IMR-90 (cell line): ENCODE data around the gene MED12. TPM values are rescaled to one million over a fixed set of nuclear protein-coding genes. Genes with fewer than 3 reads are reported as not detected.
A peak's percentile ranks its signal among the peaks of the same experiment; 100 is the strongest.

ENCODE experiments used
- ATAC-seq: fragments of 200-7000 bp; cut with Tn5 transposase; 2 replicates; pipeline ENCODE4 v1.9.1; 2020; ENCODE audit warnings: low read depth, mild to moderate bottlenecking, moderate library complexity
- BruUV-seq: library from RNA; stranded (reverse); fragments of 400-500 nt; replicated peaks from 2 replicates; lab custom pipeline; 2021; lab: Mats Ljungman, UMichigan
- CTCF ChIA-PET: fragments of 300-600 bp; formaldehyde crosslinking; extraction: SDS; loops from one replicate; lab custom pipeline; 2021; ENCODE audit warnings: antibody characterized with exemption; lab: Yijun Ruan, JAX
- POLR2A ChIA-PET: fragments of 300-600 bp; sonication (Branson Sonifier 250); formaldehyde crosslinking; loops from one replicate; lab custom pipeline; 2022; ENCODE audit warnings: antibody characterized with exemption; ENCODE audit not compliant: unreplicated experiment; lab: Charles Lee
- DNase-seq: peaks from one replicate; pipeline ENCODE4 v3.0.0; 2013
- H2AFZ ChIP-seq: replicated peaks from 2 replicates; pipeline ENCODE3; 2013; ENCODE audit warnings: low read length, mild to moderate bottlenecking; ENCODE audit not compliant: poor library complexity
- H2AK5ac ChIP-seq: 2 replicates; pipeline ENCODE4 v1.6.1; 2013; ENCODE audit warnings: low read depth, low read length, inconsistent platforms
- H2AK9ac ChIP-seq: replicated peaks from 2 replicates; pipeline ENCODE3; 2013; ENCODE audit warnings: mild to moderate bottlenecking, low read depth, low read length, moderate library complexity; ENCODE audit not compliant: poor library complexity
- H2BK120ac ChIP-seq: 2 replicates; pipeline ENCODE4 v1.6.1; 2013; ENCODE audit warnings: low read depth, low read length, inconsistent platforms
- H2BK15ac ChIP-seq: 3 replicates; pipeline ENCODE4 v1.6.1; 2013; ENCODE audit warnings: low read depth, low read length, inconsistent platforms
- H2BK20ac ChIP-seq: 2 replicates; pipeline ENCODE4 v1.6.1; 2013; ENCODE audit warnings: low read depth, mild to moderate bottlenecking, inconsistent platforms, low read length, moderate library complexity
- H2BK5ac ChIP-seq: 2 replicates; pipeline ENCODE4 v1.6.1; 2013; ENCODE audit warnings: mild to moderate bottlenecking, low read depth, low read length, inconsistent platforms; ENCODE audit not compliant: poor library complexity, severe bottlenecking
- H3K14ac ChIP-seq: replicated peaks from 2 replicates; pipeline ENCODE4 v1.6.1; 2013; ENCODE audit warnings: low read depth, low read length, inconsistent platforms
- H3K18ac ChIP-seq: 2 replicates; pipeline ENCODE4 v1.6.1; 2013; ENCODE audit warnings: low read depth, low read length, control low read depth
- H3K23ac ChIP-seq: 2 replicates; pipeline ENCODE4 v1.6.1; 2013; ENCODE audit warnings: low read depth, low read length, inconsistent platforms
- H3K27ac ChIP-seq: 2 replicates; pipeline ENCODE4 v1.5.1; 2013; ENCODE audit warnings: mild to moderate bottlenecking, control low read depth, low read length; ENCODE audit not compliant: insufficient read depth
- H3K27me3 ChIP-seq: 2 replicates; pipeline ENCODE4 v1.6.1; 2013; ENCODE audit warnings: low read length; ENCODE audit not compliant: control insufficient read depth, insufficient read depth
- H3K36me3 ChIP-seq: 2 replicates; pipeline ENCODE4 v1.6.1; 2013; ENCODE audit warnings: low read length, mixed read lengths; ENCODE audit not compliant: control insufficient read depth, insufficient read depth
- H3K4ac ChIP-seq: 2 replicates; pipeline ENCODE4 v1.6.1; 2013; ENCODE audit warnings: low read depth, low read length, inconsistent platforms
- H3K4me1 ChIP-seq: 2 replicates; pipeline ENCODE4 v1.6.1; 2013; ENCODE audit warnings: low read length, mixed read lengths; ENCODE audit not compliant: control insufficient read depth, insufficient read depth
- H3K4me2 ChIP-seq: 2 replicates; pipeline ENCODE4 v1.6.1; 2013; ENCODE audit warnings: low read depth, mild to moderate bottlenecking, control low read depth, low read length, moderate library complexity
- H3K4me3 ChIP-seq: 2 replicates; pipeline ENCODE4 v1.5.1; 2013; ENCODE audit warnings: low read depth, mild to moderate bottlenecking, control low read depth, low read length, moderate library complexity; ENCODE audit not compliant: insufficient read depth
- H3K56ac ChIP-seq: 2 replicates; pipeline ENCODE4 v1.6.1; 2013; ENCODE audit warnings: low read length, inconsistent platforms; ENCODE audit not compliant: insufficient read depth; ENCODE audit errors: extremely low read depth
- H3K79me1 ChIP-seq, 2 experiments: 2 replicates each; pipeline ENCODE4 v1.6.1; 2013; ENCODE audit warnings: low read length in 2 of 2, inconsistent platforms in 1 of 2, low read depth in 1 of 2
- H3K9ac ChIP-seq: 2 replicates; pipeline ENCODE4 v1.6.1; 2013; ENCODE audit warnings: low read depth, low read length, control low read depth
- H3K9me1 ChIP-seq: 2 replicates; pipeline ENCODE4 v1.6.1; 2013; ENCODE audit warnings: low read length, inconsistent platforms; ENCODE audit not compliant: insufficient read depth
- H3K9me3 ChIP-seq: 2 replicates; pipeline ENCODE4 v1.6.1; 2013; ENCODE audit warnings: low read length; ENCODE audit not compliant: control insufficient read depth, insufficient read depth
- H4K20me1 ChIP-seq: 2 replicates; pipeline ENCODE4 v1.6.1; 2013; ENCODE audit warnings: low read length, inconsistent platforms; ENCODE audit not compliant: insufficient read depth
- H4K5ac ChIP-seq: 2 replicates; pipeline ENCODE4 v1.6.1; 2013; ENCODE audit warnings: mild to moderate bottlenecking, low read depth, low read length, control low read depth
- H4K8ac ChIP-seq, 2 experiments: 2 replicates each; pipeline ENCODE4 v1.6.1; 2013; ENCODE audit warnings: low read depth in 2 of 2, low read length in 2 of 2, control low read depth in 1 of 2, inconsistent platforms in 1 of 2
- H4K91ac ChIP-seq: 2 replicates; pipeline ENCODE4 v1.6.1; 2013; ENCODE audit warnings: low read depth, low read length, inconsistent platforms; ENCODE audit not compliant: insufficient read depth
- BHLHE40 ChIP-seq: fragments of 150-350 bp; IDR thresholded peaks from 2 replicates; pipeline ENCODE4 v1.6.1; 2016; ENCODE audit warnings: mild to moderate bottlenecking, low read depth, low read length
- CEBPB ChIP-seq: IDR thresholded peaks from 2 replicates; pipeline ENCODE4 v1.6.1; 2012; ENCODE audit warnings: low read depth, low read length, improper control_type of control experiment
- CHD1 ChIP-seq: IDR thresholded peaks from 2 replicates; pipeline ENCODE4 v1.6.1; 2012; ENCODE audit warnings: low read depth, low read length, improper control_type of control experiment
- FOS ChIP-seq: fragments of 150-350 bp; IDR thresholded peaks from 2 replicates; pipeline ENCODE4 v1.6.1; 2016; ENCODE audit warnings: low read depth, low read length
- MXI1 ChIP-seq: IDR thresholded peaks from 2 replicates; pipeline ENCODE4 v1.6.1; 2012; ENCODE audit warnings: low read depth, mild to moderate bottlenecking, low read length, moderate library complexity, borderline replicate concordance
- NFE2L2 ChIP-seq: fragments of 150-350 bp; IDR thresholded peaks from 2 replicates; pipeline ENCODE4 v1.6.1; 2016; ENCODE audit warnings: low read depth, mild to moderate bottlenecking, low read length
- POLR2A ChIP-seq: IDR thresholded peaks from 2 replicates; pipeline ENCODE4 v1.6.1; 2012; ENCODE audit warnings: mild to moderate bottlenecking, low read depth, low read length
- RAD21 ChIP-seq: IDR thresholded peaks from 2 replicates; pipeline ENCODE4 v1.6.1; 2012; ENCODE audit warnings: low read length, improper control_type of control experiment
- RCOR1 ChIP-seq: IDR thresholded peaks from 2 replicates; pipeline ENCODE4 v1.6.1; 2012; ENCODE audit warnings: mild to moderate bottlenecking, low read length, improper control_type of control experiment; ENCODE audit not compliant: insufficient replicate concordance
- RFX5 ChIP-seq: IDR thresholded peaks from 2 replicates; pipeline ENCODE4 v1.8.0; 2012; ENCODE audit warnings: low read depth, mild to moderate bottlenecking, low read length, moderate library complexity
- SMC3 ChIP-seq: fragments of 150-350 bp; IDR thresholded peaks from 2 replicates; pipeline ENCODE4 v1.6.1; 2016; ENCODE audit warnings: low read depth, mild to moderate bottlenecking, antibody characterized with exemption, low read length, moderate library complexity
- WGBS, 2 experiments: methylation state at CpG; one replicate each; pipeline versions ENCODE4 v1.1.5 to v1.1.7; 2013; ENCODE audit warnings: missing lambda C conversion rate in 2 of 2; ENCODE audit not compliant: insufficient read length in 1 of 2; ENCODE audit errors: extremely low coverage in 2 of 2; 5-methylcytosine and 5-hydroxymethylcytosine counted together
- dilution Hi-C: fragments of 300-500 bp; cut with HindIII; formaldehyde crosslinking; loops from one replicate; pipeline ENCODE4 v1.14.3; 2018; ENCODE audit warnings: low sequenced_read_pairs; ENCODE audit not compliant: unreplicated experiment
- in situ Hi-C: fragments of 300-500 bp; cut with MboI; formaldehyde crosslinking; loops from 3 replicates; pipeline ENCODE4 v1.14.3; 2019; ENCODE audit warnings: low sequenced_read_pairs, inconsistent platforms, mixed read lengths
- intact Hi-C: fragments of 100-400 bp; cut with micrococcal nuclease; formaldehyde crosslinking; loops from 2 replicates; pipeline ENCODE4 v1.10.0; 2022
- polyA plus RNA-seq, 3 experiments: library from polyadenylated mRNA; depleted of rRNA; stranded (reverse); fragments of >200 nt; gene quantifications; 2 replicates each; pipeline ENCODE4 v1.2.3, GENCODE V29; 2012; ENCODE audit warnings: low replicate concordance in 1 of 3
- total RNA-seq: library from RNA; depleted of rRNA; stranded (reverse); fragments of >200 nt; gene quantifications from 2 replicates; pipeline ENCODE4 v1.2.3, GENCODE V29; 2012
- TF ChIP-seq, protein P1 (sequence below): fragments of 150-350 bp; IDR thresholded peaks from 2 replicates; pipeline ENCODE4 v1.6.1; 2016; ENCODE audit warnings: low read depth, mild to moderate bottlenecking, low read length, moderate library complexity, borderline replicate concordance
- TF ChIP-seq, protein P2 (sequence below): conservative IDR thresholded peaks from 2 replicates; pipeline ENCODE4 v1.5.1; 2012; ENCODE audit warnings: mild to moderate bottlenecking, low read depth, low read length, improper control_type of control experiment

MED12 gene
- total and polyA plus RNA-seq, 2 of the 4 experiments (the other 2 are of a cell fraction) = 9.1 to 19.8 TPM

DNA sequence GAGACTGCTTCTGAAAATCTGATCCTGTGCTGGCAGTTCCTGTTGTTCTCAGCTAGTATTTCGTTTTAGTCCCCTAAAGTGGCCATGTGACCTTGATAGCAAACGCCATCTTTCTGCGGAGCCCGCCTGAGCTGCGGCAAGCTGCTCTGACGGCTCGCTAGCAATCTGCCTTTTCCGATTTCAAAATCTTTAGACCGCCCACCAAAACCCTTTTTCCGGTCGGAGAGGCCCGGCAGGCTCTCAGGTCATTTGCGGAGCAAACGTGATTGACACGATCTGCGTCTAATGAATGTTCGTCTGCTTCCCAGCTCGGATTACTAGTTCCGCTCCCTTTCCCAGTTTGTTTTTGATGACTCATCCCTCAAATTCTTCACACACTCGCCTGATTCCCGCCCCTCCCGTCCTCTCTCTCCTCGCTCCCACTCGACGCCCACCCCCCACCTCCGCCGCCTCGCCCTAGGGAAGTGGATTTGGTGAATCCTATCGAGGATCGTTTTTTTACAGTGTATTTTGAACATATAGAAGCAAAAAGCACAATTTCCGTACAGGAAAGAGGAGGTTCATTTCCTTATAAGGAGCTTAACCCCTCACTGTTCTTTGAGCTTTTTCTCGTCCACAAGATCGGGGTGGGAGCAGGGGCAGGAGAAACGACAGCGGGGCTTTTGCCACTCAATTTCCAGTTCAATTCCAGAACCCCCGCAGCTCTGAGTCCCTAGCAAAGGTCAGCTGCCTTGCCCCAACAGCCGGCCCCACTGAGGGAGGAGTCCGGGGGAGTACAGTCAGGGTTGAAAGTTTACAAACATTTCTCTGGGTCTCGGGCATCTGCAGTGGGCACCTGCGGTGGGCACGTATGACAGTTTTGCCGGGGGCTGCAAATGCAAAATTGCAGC is 63.8 kb downstream of the MED12 start (continued):
- peak; percentile 83 for TF ChIP-seq POLR2A
- TF ChIP-seq, protein P1, sequence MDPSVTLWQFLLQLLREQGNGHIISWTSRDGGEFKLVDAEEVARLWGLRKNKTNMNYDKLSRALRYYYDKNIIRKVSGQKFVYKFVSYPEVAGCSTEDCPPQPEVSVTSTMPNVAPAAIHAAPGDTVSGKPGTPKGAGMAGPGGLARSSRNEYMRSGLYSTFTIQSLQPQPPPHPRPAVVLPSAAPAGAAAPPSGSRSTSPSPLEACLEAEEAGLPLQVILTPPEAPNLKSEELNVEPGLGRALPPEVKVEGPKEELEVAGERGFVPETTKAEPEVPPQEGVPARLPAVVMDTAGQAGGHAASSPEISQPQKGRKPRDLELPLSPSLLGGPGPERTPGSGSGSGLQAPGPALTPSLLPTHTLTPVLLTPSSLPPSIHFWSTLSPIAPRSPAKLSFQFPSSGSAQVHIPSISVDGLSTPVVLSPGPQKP = no peak

DNA sequence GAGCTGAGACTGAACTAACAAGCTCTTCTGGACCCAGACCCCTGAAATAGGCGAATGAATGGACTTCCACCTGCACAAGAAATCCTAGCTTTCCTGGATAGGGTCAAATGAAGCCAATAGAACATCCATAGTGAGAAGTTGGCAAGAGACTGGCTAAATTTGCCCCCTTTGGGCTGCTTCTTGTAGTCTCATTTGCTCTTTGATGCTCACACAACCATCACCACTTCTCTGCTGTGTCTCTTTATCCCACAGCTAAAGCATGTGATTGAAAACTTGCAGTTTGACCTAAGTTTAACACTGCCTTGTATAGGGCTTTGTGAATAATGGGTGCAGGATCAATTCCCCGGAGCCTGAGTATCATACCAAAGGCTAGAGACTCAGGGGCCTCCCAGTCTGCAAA is 64.5 kb downstream of the MED12 start:
- H4K5ac ChIP-seq = peak overlapping the region; percentile 59
- intact Hi-C loops = loop anchor here (1.0 to 2.0 kb wide), 3 partner anchors 72 to 183 kb away; partner anchors contain the start of genes TAF1 and ZMYM3
- H3K27ac ChIP-seq = no peak overlapping the region
- WGBS, 2 experiments = 100% methylated on average over 1 of the region's 2 CpGs; no CpG with 5 or more reads in 1 of the 2 experiments
- no peak overlapping the region for H2BK5ac ChIP-seq
- no peak for DNase-seq
- no peak overlapping the region for H3K14ac ChIP-seq
- POLR2A ChIA-PET = interaction anchor here (0.6 to 1.0 kb wide), 2 partner anchors 9 to 183 kb away, joined by 3 read pairs; partner anchors contain the start of gene TAF1
- CTCF ChIA-PET = no interaction called here
- in situ Hi-C loops = no loop called here
- no peaks in the 10 kb centered on the region; the same call in 1 of the 2 replicates for H4K20me1 ChIP-seq
- H3K4ac ChIP-seq = peak overlapping the region; percentile 94
- no TSS peak for BruUV-seq
- 0 out of 2 replicates have a peak overlapping the region, but pooled peaks have one; percentile 35 for H3K18ac ChIP-seq
- no peaks in the 10 kb centered on the region for H3K79me1 ChIP-seq
- 0 out of 2 replicates have a peak overlapping the region, but pooled peaks have one; percentile 8 for H2BK20ac ChIP-seq
- H3K56ac ChIP-seq = no peak overlapping the region
- peak overlapping the region; percentile 39; the same call in 1 of the 2 replicates for H3K23ac ChIP-seq
- no peak overlapping the region for H2BK15ac ChIP-seq
- dilution Hi-C loops = no loop called here
- H2AK5ac ChIP-seq = no peak overlapping the region
- H2BK120ac ChIP-seq = no peak overlapping the region
- H3K4me1 ChIP-seq = peaks cover 4% of the 10 kb centered on the region; the same call in 1 of the 2 replicates
- peak overlapping the region; percentile 83 for H2AFZ ChIP-seq
- no peak overlapping the region for H3K9ac ChIP-seq
- no peak overlapping the region for H3K4me3 ChIP-seq
- H2AK9ac ChIP-seq = no peak overlapping the region
- no peaks in the 10 kb centered on the region for H3K36me3 ChIP-seq
- H3K4me2 ChIP-seq = no peak overlapping the region; the same call in 1 of the 2 replicates
- H3K9me3 ChIP-seq = no peaks in the 10 kb centered on the region
- peak overlapping the region; percentile 82 to 83; a peak in 3 of 4 replicates for H4K8ac ChIP-seq
- peak overlapping the region; percentile 67 for H4K91ac ChIP-seq
- ATAC-seq = no peak
- H3K9me1 ChIP-seq = no peaks in the 10 kb centered on the region; the same call in 1 of the 2 replicates
- H3K27me3 ChIP-seq = peaks cover 2% of the 10 kb centered on the region; the same call in 1 of the 2 replicates
- TF ChIP-seq FOS (no peak), CHD1 (no peak), BHLHE40 (no peak), RFX5 (no peak), POLR2A (no peak), SMC3 (no peak), MXI1 (no peak), RCOR1 (no peak), NFE2L2 (no peak), RAD21 (no peak), CEBPB (no peak)
- TF ChIP-seq, protein P2, sequence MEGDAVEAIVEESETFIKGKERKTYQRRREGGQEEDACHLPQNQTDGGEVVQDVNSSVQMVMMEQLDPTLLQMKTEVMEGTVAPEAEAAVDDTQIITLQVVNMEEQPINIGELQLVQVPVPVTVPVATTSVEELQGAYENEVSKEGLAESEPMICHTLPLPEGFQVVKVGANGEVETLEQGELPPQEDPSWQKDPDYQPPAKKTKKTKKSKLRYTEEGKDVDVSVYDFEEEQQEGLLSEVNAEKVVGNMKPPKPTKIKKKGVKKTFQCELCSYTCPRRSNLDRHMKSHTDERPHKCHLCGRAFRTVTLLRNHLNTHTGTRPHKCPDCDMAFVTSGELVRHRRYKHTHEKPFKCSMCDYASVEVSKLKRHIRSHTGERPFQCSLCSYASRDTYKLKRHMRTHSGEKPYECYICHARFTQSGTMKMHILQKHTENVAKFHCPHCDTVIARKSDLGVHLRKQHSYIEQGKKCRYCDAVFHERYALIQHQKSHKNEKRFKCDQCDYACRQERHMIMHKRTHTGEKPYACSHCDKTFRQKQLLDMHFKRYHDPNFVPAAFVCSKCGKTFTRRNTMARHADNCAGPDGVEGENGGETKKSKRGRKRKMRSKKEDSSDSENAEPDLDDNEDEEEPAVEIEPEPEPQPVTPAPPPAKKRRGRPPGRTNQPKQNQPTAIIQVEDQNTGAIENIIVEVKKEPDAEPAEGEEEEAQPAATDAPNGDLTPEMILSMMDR = no peak
